ENCODE measurements around the gene OTUD7B. TPM values are rescaled to one million over a fixed set of nuclear protein-coding genes. Genes with fewer than 3 reads are reported as not detected.

The OTUD7B gene
- total RNA-seq, 2 donors from 2014 or later = 20.9 to 38.3 TPM

- DNase-seq (ENCODE audit: low spot score) = peak; percentile 99
- intact Hi-C loops (cut with DNase I) = no loop called here
Observed at GRCh38 chr1:149927563-149928400, 82.7 kb downstream of the OTUD7B start, which contains the start of gene SF3B4. Gene SF3B4, minus strand, starts transcription at chr1:149927803. Its CDS starts 44 bp downstream, at chr1:149927759.

GRCh38 chr1:149927056-149927562 is 83.4 kb downstream of the OTUD7B start:
- intact Hi-C loops (cut with DNase I) = no loop called here
- no peak for DNase-seq (ENCODE audit: low spot score)

GRCh38 chr1:149926296-149926695 is 84.2 kb downstream of the OTUD7B start:
- intact Hi-C loops (cut with DNase I) = no loop called here
- DNase-seq (ENCODE audit: low spot score) = no peak

GRCh38 chr1:149925751-149926150 is 84.8 kb downstream of the OTUD7B start:
- DNase-seq (ENCODE audit: low spot score) = no peak
- intact Hi-C loops (cut with DNase I) = no loop called here

GRCh38 chr1:149925345-149925744 is 85.2 kb downstream of the OTUD7B start:
- intact Hi-C loops (cut with DNase I) = no loop called here
- DNase-seq (ENCODE audit: low spot score) = no peak

GRCh38 chr1:149923626-149924025 is 86.9 kb downstream of the OTUD7B start:
- intact Hi-C loops (cut with DNase I) = no loop called here
- no peak for DNase-seq (ENCODE audit: low spot score)

GRCh38 chr1:149917571-149918144 is 92.9 kb downstream of the OTUD7B start, which contains the start of gene SV2A:
Gene SV2A, minus strand, starts transcription at chr1:149917844. Its CDS starts 4,004 bp downstream, at chr1:149913840.
- intact Hi-C loops (cut with DNase I) = no loop called here
- DNase-seq (ENCODE audit: low spot score) = no peak

- no peak for DNase-seq (ENCODE audit: low spot score)
- intact Hi-C loops (cut with DNase I) = no loop called here
Observed at GRCh38 chr1:149916898-149917252, 93.7 kb downstream of the OTUD7B start.

GRCh38 chr1:149916193-149916897 is 94.2 kb downstream of the OTUD7B start:
- intact Hi-C loops (cut with DNase I) = no loop called here
- no peak for DNase-seq (ENCODE audit: low spot score)

GRCh38 chr1:149915429-149916192 is 94.9 kb downstream of the OTUD7B start:
- intact Hi-C loops (cut with DNase I) = no loop called here
- DNase-seq (ENCODE audit: low spot score) = no peak

GRCh38 chr1:149914545-149914944 is 96.0 kb downstream of the OTUD7B start:
- DNase-seq (ENCODE audit: low spot score) = no peak
- intact Hi-C loops (cut with DNase I) = no loop called here

- DNase-seq (ENCODE audit: low spot score) = no peak
- intact Hi-C loops (cut with DNase I) = no loop called here
Observed at GRCh38 chr1:149906570-149907075, 103.9 kb downstream of the OTUD7B start.

- DNase-seq (ENCODE audit: low spot score) = no peak
- intact Hi-C loops (cut with DNase I) = no loop called here
Observed at GRCh38 chr1:149903836-149904491, 106.6 kb downstream of the OTUD7B start.

GRCh38 chr1:149899460-149900284 is 110.9 kb downstream of the OTUD7B start, which contains the start of gene BOLA1:
Gene BOLA1, plus strand, starts transcription at chr1:149899568. Its CDS starts 492 bp downstream, at chr1:149900060.
- intact Hi-C loops (cut with DNase I) = no loop called here
- peak; percentile 98 for DNase-seq (ENCODE audit: low spot score)

- intact Hi-C loops (cut with DNase I) = no loop called here
- no peak for DNase-seq (ENCODE audit: low spot score)
Observed at GRCh38 chr1:149896575-149896974, 114.0 kb downstream of the OTUD7B start.

- intact Hi-C loops (cut with DNase I) = no loop called here
- DNase-seq (ENCODE audit: low spot score) = no peak
Observed at GRCh38 chr1:149888999-149889289, 121.6 kb downstream of the OTUD7B start.

- peak; percentile 94 for DNase-seq (ENCODE audit: low spot score)
- intact Hi-C loops (cut with DNase I) = no loop called here
Observed at GRCh38 chr1:149888247-149888998, 122.1 kb downstream of the OTUD7B start.

Data from posterior vena cava (tissue), 2 donors.